ENCODE measurements around the gene PICALM. TPM values are rescaled to one million over a fixed set of nuclear protein-coding genes. Genes with fewer than 3 reads are reported as not detected.
A peak's percentile ranks its signal among the peaks of the same experiment; 100 is the strongest.

The PICALM gene
- polyA plus RNA-seq, 2 of the 4 experiments (the other 2 are of a cell fraction): 113 to 195 TPM

DNA sequence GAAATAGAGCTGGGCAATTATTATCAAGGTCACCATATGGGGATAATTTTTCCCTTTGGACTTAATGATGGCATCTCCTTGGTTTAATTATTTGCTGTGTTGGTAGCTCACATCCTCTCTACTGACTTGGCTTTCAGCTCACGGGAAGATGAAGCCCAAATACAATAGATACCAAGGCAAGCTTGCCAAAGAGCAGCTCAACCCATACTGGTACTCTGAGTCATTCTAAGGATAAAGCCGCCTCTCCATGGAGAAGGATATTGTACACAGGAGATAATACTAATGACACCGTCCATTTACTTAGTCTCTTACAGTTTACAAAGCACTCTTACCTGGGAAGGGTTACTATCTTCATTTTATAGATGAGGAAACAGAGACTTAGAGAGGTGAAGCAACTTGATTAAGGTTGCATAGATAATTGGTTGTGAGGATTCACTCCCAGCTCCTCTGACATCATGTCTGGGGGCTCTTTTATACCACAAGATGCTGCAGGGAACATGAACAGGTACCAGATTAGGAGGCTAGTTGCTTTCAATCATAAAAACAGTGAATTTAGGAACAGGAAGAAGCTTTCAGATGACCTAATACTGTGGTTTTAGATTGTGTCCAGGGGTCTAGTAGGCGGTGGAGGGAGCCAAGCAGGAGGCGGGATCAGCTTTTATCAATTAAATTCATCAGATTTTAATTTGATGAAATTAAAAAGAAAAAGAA lies 48.3 kb upstream of the PICALM start:
- H3K4me1 ChIP-seq: peaks cover 37% of the 10 kb centered on the region
- WGBS (ENCODE audit: missing lambda C conversion rate): 43% methylated on average over 5 of the region's 5 CpGs
- peak overlapping the region; percentile 58 to 85 for H3K27ac ChIP-seq
- TF ChIP-seq FOSL2 (IDR thresholded peaks at IDR 0.05) (no peak), FOSL2 (CRISPR knock-in tag; IDR thresholded peaks at IDR 0.05) (0 out of 2 replicates have a peak, but pooled peaks have one; percentile 17)
- TF ChIP-seq, protein P1, sequence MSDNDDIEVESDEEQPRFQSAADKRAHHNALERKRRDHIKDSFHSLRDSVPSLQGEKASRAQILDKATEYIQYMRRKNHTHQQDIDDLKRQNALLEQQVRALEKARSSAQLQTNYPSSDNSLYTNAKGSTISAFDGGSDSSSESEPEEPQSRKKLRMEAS (IDR thresholded peaks at IDR 0.05): no peak
- H3K9me3 ChIP-seq: no peaks in the 10 kb centered on the region
- no peak for FAIRE-seq
- DNase-seq (ENCODE audit: low read depth in 1 of 2, low spot score in 1 of 2): peak in 1 of 2 experiments; percentile 30
- ATAC-seq: peak; percentile 57 to 79; a peak in 4 of 6 replicates
- CTCF ChIA-PET: interaction anchor here (0.7 to 2.6 kb wide), 8 partner anchors 14 to 249 kb away, joined by 3 to 12 read pairs (median 3); no protein-coding TSS in a partner anchor
- peak overlapping the region; percentile 70 for H3K4me2 ChIP-seq
- POLR2A ChIA-PET: interaction anchor here (1.8 to 2.6 kb wide), 2 partner anchors 48 to 57 kb away, joined by 4 to 14 read pairs; partner anchors contain the start of gene PICALM
- H3K4me3 ChIP-seq: no peak overlapping the region

GRCh38 chr11:86116386-86116726 lies 47.5 kb upstream of the PICALM start:
- FAIRE-seq (no peak), DNase-seq (ENCODE audit: low read depth in 1 of 2, low spot score in 1 of 2) (peak; percentile 52 to 69), ATAC-seq (peak; percentile 79 to 89)
- Histone ChIP-seq H3K4me3 (0 out of 3 replicates have a peak overlapping the region, but pooled peaks have one; percentile 2), H3K27ac (peak overlapping the region; percentile 58 to 85), H3K4me2 (peak overlapping the region; percentile 70), H3K4me1 (peaks cover 37% of the 10 kb centered on the region), H3K9me3 (no peaks in the 10 kb centered on the region)
- ChIA-PET CTCF (interaction anchor here (0.7 to 2.6 kb wide), 8 partner anchors 14 to 250 kb away, joined by 3 to 12 read pairs (median 4); no protein-coding TSS in a partner anchor), POLR2A (interaction anchor here (0.8 to 2.6 kb wide), 3 partner anchors 44 to 58 kb away, joined by 3 to 14 read pairs (median 4); partner anchors contain the start of gene PICALM)
- WGBS (ENCODE audit: missing lambda C conversion rate): 5% methylated on average over 4 of the region's 4 CpGs
- TF ChIP-seq CBX2 (IDR thresholded peaks at IDR 0.05; ENCODE audit: borderline replicate concordance, low read depth) (no peak), EHMT2 (IDR thresholded peaks at IDR 0.05; ENCODE audit: low read depth) (no peak), JUN (IDR thresholded peaks at IDR 0.05) (peak in 1 of 2 experiments; percentile 30; a peak in 1 of 5 replicates), CBX8 (IDR thresholded peaks at IDR 0.05) (no peak), FOSL2 (IDR thresholded peaks at IDR 0.05) (no peak), FOSL2 (CRISPR knock-in tag; IDR thresholded peaks at IDR 0.05) (peak; percentile 53), TP53 (CRISPR knock-in tag; IDR thresholded peaks at IDR 0.05) (no peak)

GRCh38 chr11:86115542-86116385 lies 46.9 kb upstream of the PICALM start:
- TF ChIP-seq MAFK (IDR thresholded peaks at IDR 0.05; ENCODE audit: partially characterized antibody) (peak; percentile 62), CBX8 (IDR thresholded peaks at IDR 0.05) (no peak)
- FAIRE-seq (no peak), DNase-seq (ENCODE audit: low read depth in 1 of 2, low spot score in 1 of 2) (peak; percentile 27 to 40), ATAC-seq (peak; percentile 76 to 78)
- Histone ChIP-seq H3K9me3 (no peaks in the 10 kb centered on the region), H3K4me1 (peaks cover 31% of the 10 kb centered on the region), H3K4me2 (peak overlapping the region; percentile 70), H3K27ac (peak overlapping the region; percentile 58 to 85), H3K4me3 (0 out of 3 replicates have a peak overlapping the region, but pooled peaks have one; percentile 2)
- POLR2A ChIA-PET: interaction anchor here (0.8 to 2.6 kb wide), 3 partner anchors 45 to 58 kb away, joined by 3 to 14 read pairs (median 4); partner anchors contain the start of gene PICALM
- CTCF ChIA-PET: interaction anchor here (1.2 to 2.6 kb wide), 7 partner anchors 14 to 102 kb away, joined by 3 to 12 read pairs (median 4); no protein-coding TSS in a partner anchor
- WGBS (ENCODE audit: missing lambda C conversion rate): 53% methylated on average over 3 of the region's 3 CpGs

- Histone ChIP-seq H3K9me3 (no peaks in the 10 kb centered on the region), H3K4me1 (no peaks in the 10 kb centered on the region), H3K4me3 (no peak overlapping the region), H3K4me2 (no peak overlapping the region), H3K27ac (no peak overlapping the region)
- ATAC-seq: peak in 1 of 2 experiments; percentile 19; a peak in 1 of 6 replicates
- no peak for DNase-seq (ENCODE audit: low read depth in 1 of 2, low spot score in 1 of 2)
- CTCF ChIA-PET: interaction anchor here (0.6 kb wide), 1 partner anchor 114 kb away, joined by 3 read pairs; no protein-coding TSS in a partner anchor
- no peak for TF ChIP-seq EP300 (IDR thresholded peaks at IDR 0.05)
- no peak for TF ChIP-seq RNF2 (IDR thresholded peaks at IDR 0.05; ENCODE audit: borderline replicate concordance, low read depth)
- no peak for TF ChIP-seq KDM5A (IDR thresholded peaks at IDR 0.05)
- no peak for TF ChIP-seq PHF8 (IDR thresholded peaks at IDR 0.05; ENCODE audit: borderline replicate concordance, low read depth)
- WGBS (ENCODE audit: missing lambda C conversion rate): 85% methylated on average over 13 of the region's 13 CpGs
- POLR2A ChIA-PET: no interaction called here
- no peak for FAIRE-seq
These were observed 40.2 kb upstream of the PICALM start for GRCh38 chr11:86108890-86109638.

Data from A549 (cell line).